LNCaP clone FGC (cell line): Measurements from ENCODE around the gene CTBP2.
A peak's percentile ranks its signal among the peaks of the same experiment; 100 is the strongest.

Source experiments
- DNase-seq: peaks from one replicate; pipeline ENCODE4 v3.0.0-alpha.2; 2011; ENCODE audit warnings: low read depth
- H3K4me3 ChIP-seq: 2 replicates; pipeline ENCODE4 v1.5.1; 2011; ENCODE audit warnings: mild to moderate bottlenecking, low read depth, low read length, control low read depth
- TF ChIP-seq, protein P1 (sequence below): IDR thresholded peaks from 2 replicates; pipeline ENCODE4 v1.5.1; 2012; ENCODE audit warnings: mild to moderate bottlenecking; ENCODE audit not compliant: control insufficient read depth, insufficient read depth; ENCODE audit errors: extremely low read depth

CTBP2 gene

GRCh38 chr10:125161707-125162119, 1.4 kb upstream of the CTBP2 start:
- DNase-seq, result no peak
- peak overlapping the region; percentile 57 for H3K4me3 ChIP-seq
- TF ChIP-seq, protein P1, sequence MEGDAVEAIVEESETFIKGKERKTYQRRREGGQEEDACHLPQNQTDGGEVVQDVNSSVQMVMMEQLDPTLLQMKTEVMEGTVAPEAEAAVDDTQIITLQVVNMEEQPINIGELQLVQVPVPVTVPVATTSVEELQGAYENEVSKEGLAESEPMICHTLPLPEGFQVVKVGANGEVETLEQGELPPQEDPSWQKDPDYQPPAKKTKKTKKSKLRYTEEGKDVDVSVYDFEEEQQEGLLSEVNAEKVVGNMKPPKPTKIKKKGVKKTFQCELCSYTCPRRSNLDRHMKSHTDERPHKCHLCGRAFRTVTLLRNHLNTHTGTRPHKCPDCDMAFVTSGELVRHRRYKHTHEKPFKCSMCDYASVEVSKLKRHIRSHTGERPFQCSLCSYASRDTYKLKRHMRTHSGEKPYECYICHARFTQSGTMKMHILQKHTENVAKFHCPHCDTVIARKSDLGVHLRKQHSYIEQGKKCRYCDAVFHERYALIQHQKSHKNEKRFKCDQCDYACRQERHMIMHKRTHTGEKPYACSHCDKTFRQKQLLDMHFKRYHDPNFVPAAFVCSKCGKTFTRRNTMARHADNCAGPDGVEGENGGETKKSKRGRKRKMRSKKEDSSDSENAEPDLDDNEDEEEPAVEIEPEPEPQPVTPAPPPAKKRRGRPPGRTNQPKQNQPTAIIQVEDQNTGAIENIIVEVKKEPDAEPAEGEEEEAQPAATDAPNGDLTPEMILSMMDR, result no peak

GRCh38 chr10:125160856-125161706, 718 bp upstream of the CTBP2 start:
- TF ChIP-seq, protein P1, result peak; percentile 48; the same call in 1 of the 2 replicates
- peak; percentile 63 for DNase-seq
- peak overlapping the region; percentile 57 for H3K4me3 ChIP-seq

- TF ChIP-seq, protein P1, result no peak
- no peak for DNase-seq
- peak overlapping the region; percentile 68 for H3K4me3 ChIP-seq
These were observed 854 bp downstream of the CTBP2 start for GRCh38 chr10:125159486-125159931.

DNA sequence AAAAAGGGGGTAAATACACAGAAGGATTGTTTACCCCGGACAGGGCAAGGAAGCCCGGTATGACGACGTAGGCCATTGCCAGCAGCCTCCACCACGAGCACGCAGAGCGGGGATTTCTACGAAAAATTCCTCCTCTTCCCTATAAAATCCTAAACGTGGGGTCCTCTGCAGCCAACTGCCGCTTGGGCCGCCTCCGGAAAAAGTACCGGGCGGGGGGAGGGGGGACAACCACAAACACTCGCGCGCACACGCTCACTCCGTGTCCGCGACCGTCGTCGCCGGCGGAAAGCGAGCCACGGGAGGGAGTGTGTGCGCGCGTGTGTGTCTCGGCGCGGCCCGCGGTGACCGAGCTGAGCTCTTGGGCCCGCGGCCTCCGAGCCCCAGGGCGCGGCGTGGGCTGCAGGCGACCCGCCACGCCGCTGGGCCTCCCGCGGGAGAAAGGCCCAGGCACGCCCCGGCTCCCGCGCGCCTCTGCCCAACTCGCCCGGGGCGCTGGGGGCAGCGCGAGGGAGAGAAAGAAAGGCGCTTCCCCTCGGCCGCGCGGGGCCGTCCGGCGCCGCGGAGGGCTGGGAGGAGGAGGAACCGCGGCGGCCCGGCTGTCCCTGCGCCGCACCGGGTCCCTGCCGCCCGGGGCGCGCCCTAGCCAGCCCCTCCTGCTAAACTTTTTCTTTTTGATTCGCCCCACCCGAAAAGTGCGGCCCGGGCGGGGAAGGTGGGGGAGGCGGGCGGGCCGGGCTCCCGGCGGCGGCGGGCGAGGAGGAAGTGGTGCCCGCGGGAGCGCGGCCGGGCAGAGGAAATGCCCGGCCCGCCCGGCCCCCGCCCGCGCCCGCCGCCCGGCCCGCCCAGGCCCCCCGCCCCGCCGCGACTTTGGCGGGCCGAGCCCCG, 1.5 kb downstream of the CTBP2 start:
- TF ChIP-seq, protein P1, result no peak
- H3K4me3 ChIP-seq, result peak overlapping the region; percentile 68
- DNase-seq, result no peak

DNA sequence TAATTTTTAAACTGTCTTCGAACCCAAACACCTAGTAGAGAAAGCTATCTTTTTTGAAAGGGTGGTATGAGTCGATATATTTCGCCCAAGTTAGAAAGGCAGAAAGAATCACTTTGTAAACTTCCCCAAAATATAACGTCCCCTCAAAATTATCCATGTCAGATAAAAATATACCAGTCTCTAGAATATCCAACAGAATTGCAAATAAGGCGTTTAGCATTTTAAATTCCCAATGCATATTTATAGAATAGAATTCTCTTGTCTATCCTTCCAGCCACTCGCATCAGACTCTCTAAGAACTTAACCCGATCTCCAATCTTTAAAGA, 2.1 kb downstream of the CTBP2 start:
- TF ChIP-seq, protein P1, result no peak
- peak overlapping the region; percentile 68 for H3K4me3 ChIP-seq
- no peak for DNase-seq

DNA sequence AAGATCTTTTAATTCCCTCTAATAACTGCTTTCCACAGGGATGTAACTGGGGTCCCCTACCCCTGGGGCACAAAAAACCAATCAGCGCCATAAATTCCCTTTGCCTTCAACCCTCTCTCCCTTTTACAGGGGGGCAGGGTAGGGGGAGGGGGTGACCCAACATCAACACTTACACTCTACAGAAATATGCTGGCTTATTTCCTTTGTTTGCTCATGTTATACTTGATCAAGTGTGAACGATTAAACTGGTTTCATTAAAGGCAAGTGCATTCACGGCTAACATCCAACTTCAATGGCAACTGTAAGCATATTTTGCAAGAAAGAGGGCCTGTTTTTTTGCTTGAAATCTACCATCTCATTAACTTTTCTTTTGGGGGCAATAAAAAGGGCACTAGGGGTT, 2.9 kb downstream of the CTBP2 start:
- peak overlapping the region; percentile 68 for H3K4me3 ChIP-seq
- DNase-seq, result no peak
- TF ChIP-seq, protein P1, result no peak
